A549 (cell line): ENCODE results near the gene MED27.

Experiments
- CTCF ChIP-seq: fragments of >200 bp; sonication (Bioruptor Twin); formaldehyde crosslinking; IDR thresholded peaks from 3 replicates; pipeline ENCODE4 v1.5.1; 2016
- HMGXB4 ChIP-seq: fragments of 250-450 bp; sonication (Bioruptor Pico); IDR thresholded peaks from 2 replicates; pipeline ENCODE4 v1.5.0; 2021; ENCODE audit warnings: mild to moderate bottlenecking, moderate library complexity, borderline replicate concordance
- HOXB5 ChIP-seq: fragments of 250-450 bp; sonication (Bioruptor Pico); IDR thresholded peaks from 2 replicates; pipeline ENCODE4 v1.5.0; 2020; ENCODE audit warnings: mild to moderate bottlenecking, moderate library complexity
- JUN ChIP-seq, 2 experiments: fragments of >200 bp; sonication (Bioruptor Twin); formaldehyde crosslinking; IDR thresholded peaks; 2 replicates in 1 of 2; 3 replicates in 1 of 2; pipeline ENCODE4 v1.6.1; 2016 to 2017
- KDM1A ChIP-seq: fragments of 200-600 bp; sonication (generic); IDR thresholded peaks from 2 replicates; pipeline ENCODE4 v1.6.1; 2016; ENCODE audit warnings: low read depth, mild to moderate bottlenecking
- MAX ChIP-seq: IDR thresholded peaks from 2 replicates; pipeline ENCODE4 v1.6.1; 2012
- NFE2L2 ChIP-seq: fragments of 150-350 bp; conservative IDR thresholded peaks from 2 replicates; pipeline ENCODE4 v1.6.1; 2014; ENCODE audit warnings: low read length
- POLR2A ChIP-seq: IDR thresholded peaks from 2 replicates; pipeline ENCODE4 v1.6.1; 2012; ENCODE audit warnings: mild to moderate bottlenecking, low read length
- RAD21 ChIP-seq, 2 experiments: fragments of >200 bp in 1 of 2; sonication (Bioruptor Twin) in 1 of 2; formaldehyde crosslinking in 1 of 2; IDR thresholded peaks in 1 of 2; conservative IDR thresholded peaks in 1 of 2; 2 replicates in 1 of 2; 3 replicates in 1 of 2; pipeline ENCODE4 v1.6.1; 2012 to 2018; ENCODE audit warnings: inconsistent platforms in 1 of 2
- ZFP36 ChIP-seq: fragments of 450-650 bp; IDR thresholded peaks from 2 replicates; pipeline ENCODE4 v1.6.1; 2014; ENCODE audit warnings: borderline replicate concordance; ENCODE audit not compliant: partially characterized antibody
- TF ChIP-seq, protein P1 (sequence below): fragments of 200-600 bp; sonication (generic); IDR thresholded peaks from 2 replicates; pipeline ENCODE4 v1.6.1; 2016; ENCODE audit warnings: antibody characterized with exemption, mild to moderate bottlenecking, moderate library complexity

DNA sequence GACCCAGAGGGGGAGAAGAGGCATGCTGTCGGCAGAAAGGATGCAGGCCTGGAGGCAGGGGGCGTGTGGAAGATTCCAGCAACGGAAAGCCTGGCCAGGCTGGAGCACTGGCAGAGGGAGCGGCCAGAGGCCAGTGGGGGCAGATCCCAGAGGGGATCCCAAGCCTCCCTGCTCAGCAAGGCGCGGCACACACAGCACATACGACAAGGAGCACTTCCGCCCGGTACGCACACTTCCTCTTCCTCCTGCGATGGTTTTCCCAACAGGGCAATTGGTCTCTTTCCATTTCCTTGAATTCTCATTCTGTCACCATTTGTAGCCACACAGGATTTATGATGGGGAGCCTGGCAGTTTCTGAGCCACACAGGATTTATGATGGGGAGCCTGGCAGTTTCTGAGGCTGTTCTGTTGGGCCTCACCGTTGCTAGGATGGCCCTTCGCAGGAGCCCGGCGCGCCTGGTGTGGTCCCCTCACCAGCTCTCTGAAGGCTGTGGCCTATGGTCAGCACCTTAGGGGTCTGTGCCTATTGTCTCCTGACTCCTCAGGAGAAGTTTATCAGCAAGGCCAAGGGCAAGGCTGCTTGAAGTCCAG is 216.3 kb downstream of the MED27 start:
- no peak for TF ChIP-seq MAX
- TF ChIP-seq NFE2L2: no peak
- no peak for TF ChIP-seq CTCF
- TF ChIP-seq KDM1A: no peak
- no peak for TF ChIP-seq ZFP36
- TF ChIP-seq RAD21 (conservative IDR thresholded peaks at IDR 0.05 in 1 of 2, IDR thresholded peaks at IDR 0.05 in 1 of 2): no peak
- no peak for TF ChIP-seq HOXB5 (CRISPR knock-in tag)
- TF ChIP-seq JUN (IDR thresholded peaks at IDR 0.05): no peak
- TF ChIP-seq, protein P1, sequence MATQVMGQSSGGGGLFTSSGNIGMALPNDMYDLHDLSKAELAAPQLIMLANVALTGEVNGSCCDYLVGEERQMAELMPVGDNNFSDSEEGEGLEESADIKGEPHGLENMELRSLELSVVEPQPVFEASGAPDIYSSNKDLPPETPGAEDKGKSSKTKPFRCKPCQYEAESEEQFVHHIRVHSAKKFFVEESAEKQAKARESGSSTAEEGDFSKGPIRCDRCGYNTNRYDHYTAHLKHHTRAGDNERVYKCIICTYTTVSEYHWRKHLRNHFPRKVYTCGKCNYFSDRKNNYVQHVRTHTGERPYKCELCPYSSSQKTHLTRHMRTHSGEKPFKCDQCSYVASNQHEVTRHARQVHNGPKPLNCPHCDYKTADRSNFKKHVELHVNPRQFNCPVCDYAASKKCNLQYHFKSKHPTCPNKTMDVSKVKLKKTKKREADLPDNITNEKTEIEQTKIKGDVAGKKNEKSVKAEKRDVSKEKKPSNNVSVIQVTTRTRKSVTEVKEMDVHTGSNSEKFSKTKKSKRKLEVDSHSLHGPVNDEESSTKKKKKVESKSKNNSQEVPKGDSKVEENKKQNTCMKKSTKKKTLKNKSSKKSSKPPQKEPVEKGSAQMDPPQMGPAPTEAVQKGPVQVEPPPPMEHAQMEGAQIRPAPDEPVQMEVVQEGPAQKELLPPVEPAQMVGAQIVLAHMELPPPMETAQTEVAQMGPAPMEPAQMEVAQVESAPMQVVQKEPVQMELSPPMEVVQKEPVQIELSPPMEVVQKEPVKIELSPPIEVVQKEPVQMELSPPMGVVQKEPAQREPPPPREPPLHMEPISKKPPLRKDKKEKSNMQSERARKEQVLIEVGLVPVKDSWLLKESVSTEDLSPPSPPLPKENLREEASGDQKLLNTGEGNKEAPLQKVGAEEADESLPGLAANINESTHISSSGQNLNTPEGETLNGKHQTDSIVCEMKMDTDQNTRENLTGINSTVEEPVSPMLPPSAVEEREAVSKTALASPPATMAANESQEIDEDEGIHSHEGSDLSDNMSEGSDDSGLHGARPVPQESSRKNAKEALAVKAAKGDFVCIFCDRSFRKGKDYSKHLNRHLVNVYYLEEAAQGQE: no peak
- no peak for TF ChIP-seq HMGXB4 (CRISPR knock-in tag)
- TF ChIP-seq POLR2A: no peak
